Esophagus muscularis mucosa (tissue), 3 donors: Measurements from ENCODE around the gene TMCO4.

ENCODE experiments used
- CTCF ChIP-seq, 3 experiments: fragments of 200-600 bp in 2 of 3; fragments of 450-650 bp in 1 of 3; sonication (generic) in 2 of 3; IDR thresholded peaks; one replicate each; pipeline ENCODE4 v1.5.1; 2017 to 2019; ENCODE audit warnings: antibody characterized with exemption in 3 of 3, mild to moderate bottlenecking in 2 of 3, moderate library complexity in 1 of 3
- POLR2A ChIP-seq: fragments of 450-650 bp; IDR thresholded peaks from one replicate; pipeline ENCODE4 v1.6.1; 2017; ENCODE audit warnings: antibody characterized with exemption, moderate library complexity, mild to moderate bottlenecking, low read depth

DNA sequence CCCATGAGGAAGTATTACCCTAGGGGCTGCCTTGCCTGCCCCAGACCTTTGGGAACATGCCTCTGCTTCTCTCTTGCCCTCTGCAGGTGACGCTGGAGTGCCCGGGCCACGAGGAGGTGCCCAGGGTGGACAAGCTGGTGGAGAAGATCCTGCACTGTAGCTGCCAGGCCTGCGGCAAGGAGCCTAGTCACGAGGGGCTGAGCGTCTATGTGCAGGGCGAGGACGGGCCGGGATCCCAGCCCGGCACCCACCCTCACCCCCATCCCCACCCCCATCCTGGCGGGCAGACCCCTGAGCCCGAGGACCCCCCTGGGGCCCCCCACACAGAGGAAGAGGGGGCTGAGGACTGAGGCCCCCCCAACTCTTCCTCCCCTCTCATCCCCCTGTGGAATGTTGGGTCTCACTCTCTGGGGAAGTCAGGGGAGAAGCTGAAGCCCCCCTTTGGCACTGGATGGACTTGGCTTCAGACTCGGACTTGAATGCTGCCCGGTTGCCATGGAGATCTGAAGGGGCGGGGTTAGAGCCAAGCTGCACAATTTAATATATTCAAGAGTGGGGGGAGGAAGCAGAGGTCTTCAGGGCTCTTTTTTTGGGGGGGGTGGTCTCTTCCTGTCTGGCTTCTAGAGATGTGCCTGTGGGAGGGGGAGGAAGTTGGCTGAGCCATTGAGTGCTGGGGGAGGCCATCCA is 142.8 kb downstream of the TMCO4 start:
- no peak for TF ChIP-seq CTCF (IDR thresholded peaks at IDR 0.05)
- TF ChIP-seq POLR2A, result no peak
